Glutamatergic neuron (in vitro differentiated cells): Measurements from ENCODE around the gene RRAD. TPM values are rescaled to one million over a fixed set of nuclear protein-coding genes. Genes with fewer than 3 reads are reported as not detected.

Experiments used
- DNase-seq: peaks from one replicate; pipeline ENCODE4 v3.0.0; 2022
- H3K27ac Mint-ChIP-seq: one replicate; pipeline ENCODE4 v1.8.0; 2020; ENCODE audit warnings: mild to moderate bottlenecking, mixed read lengths, inconsistent platforms; ENCODE audit not compliant: unreplicated experiment
- H3K27me3 Mint-ChIP-seq: one replicate; pipeline ENCODE4 v1.8.0; 2020; ENCODE audit warnings: mild to moderate bottlenecking, moderate library complexity, mixed read lengths, inconsistent platforms; ENCODE audit not compliant: unreplicated experiment
- H3K36me3 Mint-ChIP-seq: one replicate; pipeline ENCODE4 v1.8.0; 2020; ENCODE audit warnings: mild to moderate bottlenecking, mixed read lengths, inconsistent platforms; ENCODE audit not compliant: unreplicated experiment
- H3K4me1 Mint-ChIP-seq: one replicate; pipeline ENCODE4 v1.8.0; 2020; ENCODE audit warnings: mild to moderate bottlenecking, low read depth, mixed read lengths, inconsistent platforms; ENCODE audit not compliant: unreplicated experiment
- H3K4me3 Mint-ChIP-seq: one replicate; pipeline ENCODE4 v1.8.0; 2020; ENCODE audit warnings: mild to moderate bottlenecking, mixed read lengths, inconsistent platforms; ENCODE audit not compliant: unreplicated experiment
- H3K9me3 Mint-ChIP-seq: one replicate; pipeline ENCODE4 v1.8.0; 2020; ENCODE audit warnings: mild to moderate bottlenecking, moderate library complexity, mixed read lengths, inconsistent platforms; ENCODE audit not compliant: unreplicated experiment
- total RNA-seq: library from RNA; stranded (reverse); fragmentation: NEBNext Ultra II Directional; extraction: Animal tissue kit (Norgen Biotek cat#: 25700); gene quantifications from one replicate; pipeline ENCODE4 v1.2.1, GENCODE V29; 2021; ENCODE audit not compliant: unreplicated experiment
- TF ChIP-seq, protein P1 (sequence below): fragments of 200-600 bp; sonication (generic); IDR thresholded peaks from one replicate; pipeline ENCODE4 v1.5.0; 2021; ENCODE audit not compliant: partially characterized antibody, unreplicated experiment

The RRAD gene
- total RNA-seq, 1 donor from 2014 or later = 1.1 TPM

DNA sequence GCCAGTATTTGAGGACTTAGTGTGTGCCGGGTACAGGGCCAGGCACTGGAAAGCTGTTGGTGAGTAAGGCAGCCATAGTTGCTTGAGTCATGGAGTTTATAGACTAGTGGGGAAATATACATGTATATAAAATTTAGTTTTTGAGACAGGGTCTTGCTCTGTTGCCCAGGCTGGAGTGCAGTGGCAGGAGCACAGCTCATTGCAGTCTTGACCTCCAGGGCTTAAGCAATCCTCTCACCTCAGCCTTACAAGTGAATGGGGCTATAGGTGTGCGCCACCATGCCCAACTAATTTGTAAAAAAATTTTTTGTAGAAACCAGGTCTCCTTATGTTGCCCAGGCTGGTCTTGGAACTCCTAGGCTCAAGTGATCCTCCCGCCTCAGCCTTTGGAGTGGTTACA is 42.6 kb downstream of the RRAD start:
- peaks cover 7% of the 10 kb centered on the region for H3K27me3 Mint-ChIP-seq
- H3K9me3 Mint-ChIP-seq = peaks cover 3% of the 10 kb centered on the region
- DNase-seq = no peak
- peaks cover 6% of the 10 kb centered on the region for H3K4me1 Mint-ChIP-seq
- TF ChIP-seq, protein P1, sequence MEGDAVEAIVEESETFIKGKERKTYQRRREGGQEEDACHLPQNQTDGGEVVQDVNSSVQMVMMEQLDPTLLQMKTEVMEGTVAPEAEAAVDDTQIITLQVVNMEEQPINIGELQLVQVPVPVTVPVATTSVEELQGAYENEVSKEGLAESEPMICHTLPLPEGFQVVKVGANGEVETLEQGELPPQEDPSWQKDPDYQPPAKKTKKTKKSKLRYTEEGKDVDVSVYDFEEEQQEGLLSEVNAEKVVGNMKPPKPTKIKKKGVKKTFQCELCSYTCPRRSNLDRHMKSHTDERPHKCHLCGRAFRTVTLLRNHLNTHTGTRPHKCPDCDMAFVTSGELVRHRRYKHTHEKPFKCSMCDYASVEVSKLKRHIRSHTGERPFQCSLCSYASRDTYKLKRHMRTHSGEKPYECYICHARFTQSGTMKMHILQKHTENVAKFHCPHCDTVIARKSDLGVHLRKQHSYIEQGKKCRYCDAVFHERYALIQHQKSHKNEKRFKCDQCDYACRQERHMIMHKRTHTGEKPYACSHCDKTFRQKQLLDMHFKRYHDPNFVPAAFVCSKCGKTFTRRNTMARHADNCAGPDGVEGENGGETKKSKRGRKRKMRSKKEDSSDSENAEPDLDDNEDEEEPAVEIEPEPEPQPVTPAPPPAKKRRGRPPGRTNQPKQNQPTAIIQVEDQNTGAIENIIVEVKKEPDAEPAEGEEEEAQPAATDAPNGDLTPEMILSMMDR = no peak
- no peak overlapping the region for H3K4me3 Mint-ChIP-seq
- no peak overlapping the region for H3K27ac Mint-ChIP-seq
- H3K36me3 Mint-ChIP-seq = no peaks in the 10 kb centered on the region

DNA sequence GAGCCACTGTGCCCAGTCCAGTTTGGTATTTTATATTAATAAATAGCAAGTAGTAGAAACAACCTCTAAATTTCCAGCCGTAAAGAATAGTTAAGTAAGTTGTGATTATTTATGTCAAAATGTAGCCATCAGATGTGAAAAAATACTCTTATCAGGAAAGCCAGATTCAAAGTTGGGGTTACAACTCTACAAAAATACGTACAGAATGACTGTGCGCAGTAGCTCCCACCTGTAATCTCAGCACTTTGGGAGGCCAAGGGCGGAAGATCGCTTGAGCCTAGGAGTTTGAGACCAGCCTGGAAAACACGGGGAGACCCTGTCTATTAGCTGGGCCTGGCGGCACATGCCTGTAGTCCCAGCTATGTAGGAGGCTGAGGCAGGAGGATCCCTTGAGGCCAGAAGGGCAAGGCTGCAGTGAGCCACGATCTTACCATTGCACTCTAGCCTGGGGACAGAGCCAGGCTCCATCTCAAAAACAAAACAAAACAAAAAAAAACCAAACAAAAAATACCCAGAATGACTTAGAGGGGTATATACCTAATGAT is 43.3 kb downstream of the RRAD start:
- no peak for DNase-seq
- H3K9me3 Mint-ChIP-seq = peaks cover 3% of the 10 kb centered on the region
- TF ChIP-seq, protein P1 = no peak
- peaks cover 6% of the 10 kb centered on the region for H3K4me1 Mint-ChIP-seq
- no peak overlapping the region for H3K4me3 Mint-ChIP-seq
- H3K27me3 Mint-ChIP-seq = peaks cover 7% of the 10 kb centered on the region
- no peak overlapping the region for H3K27ac Mint-ChIP-seq
- H3K36me3 Mint-ChIP-seq = no peaks in the 10 kb centered on the region

DNA sequence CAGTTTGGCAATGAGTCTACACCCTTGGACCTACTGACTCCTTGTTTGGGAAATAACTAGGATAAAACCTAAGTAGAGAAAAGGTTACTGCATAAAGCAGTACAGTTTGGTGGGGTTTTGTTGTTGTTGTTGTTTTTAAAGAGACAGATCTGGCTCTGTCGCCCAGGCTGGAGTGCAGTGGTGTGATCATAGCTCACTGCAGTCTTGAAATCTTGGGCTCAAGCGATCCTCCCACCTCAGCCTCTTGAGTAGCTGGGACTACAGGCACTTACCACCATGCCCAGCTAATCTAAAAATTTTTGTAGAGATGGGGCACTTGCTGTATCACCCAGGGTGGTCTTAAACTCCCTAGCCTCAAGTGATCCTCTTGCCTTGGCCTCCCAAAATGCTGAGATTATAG is 43.8 kb downstream of the RRAD start:
- peaks cover 7% of the 10 kb centered on the region for H3K27me3 Mint-ChIP-seq
- H3K36me3 Mint-ChIP-seq = no peaks in the 10 kb centered on the region
- H3K27ac Mint-ChIP-seq = no peak overlapping the region
- no peak overlapping the region for H3K4me3 Mint-ChIP-seq
- peaks cover 6% of the 10 kb centered on the region for H3K4me1 Mint-ChIP-seq
- TF ChIP-seq, protein P1 = no peak
- H3K9me3 Mint-ChIP-seq = peaks cover 3% of the 10 kb centered on the region
- no peak for DNase-seq

DNA sequence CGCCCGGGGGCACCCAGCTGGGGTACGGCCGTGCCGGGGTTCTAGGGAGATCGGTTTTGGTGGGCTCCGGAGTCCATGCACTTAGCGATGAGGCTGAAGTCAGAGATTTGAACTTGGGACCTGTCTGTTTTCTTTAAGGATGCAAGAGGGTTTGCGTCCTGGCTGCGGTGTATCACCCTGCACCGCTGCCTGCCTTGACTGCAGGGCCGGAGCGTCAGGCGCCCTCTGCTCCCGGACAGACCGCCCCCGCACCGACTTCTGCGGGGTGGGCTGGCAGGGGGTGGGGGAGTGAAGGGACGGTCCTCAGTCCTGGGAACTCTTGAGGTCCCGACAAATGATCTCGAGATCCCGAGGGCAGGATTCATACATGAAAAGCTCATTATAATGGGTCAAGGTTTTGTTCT is 44.3 kb downstream of the RRAD start:
- Mint-ChIP-seq H3K4me3 (peak overlapping the region; percentile 63), H3K27ac (no peak overlapping the region), H3K9me3 (peaks cover 6% of the 10 kb centered on the region), H3K36me3 (no peaks in the 10 kb centered on the region), H3K4me1 (peaks cover 8% of the 10 kb centered on the region), H3K27me3 (peaks cover 7% of the 10 kb centered on the region)
- TF ChIP-seq, protein P1 = no peak
- DNase-seq = no peak

DNA sequence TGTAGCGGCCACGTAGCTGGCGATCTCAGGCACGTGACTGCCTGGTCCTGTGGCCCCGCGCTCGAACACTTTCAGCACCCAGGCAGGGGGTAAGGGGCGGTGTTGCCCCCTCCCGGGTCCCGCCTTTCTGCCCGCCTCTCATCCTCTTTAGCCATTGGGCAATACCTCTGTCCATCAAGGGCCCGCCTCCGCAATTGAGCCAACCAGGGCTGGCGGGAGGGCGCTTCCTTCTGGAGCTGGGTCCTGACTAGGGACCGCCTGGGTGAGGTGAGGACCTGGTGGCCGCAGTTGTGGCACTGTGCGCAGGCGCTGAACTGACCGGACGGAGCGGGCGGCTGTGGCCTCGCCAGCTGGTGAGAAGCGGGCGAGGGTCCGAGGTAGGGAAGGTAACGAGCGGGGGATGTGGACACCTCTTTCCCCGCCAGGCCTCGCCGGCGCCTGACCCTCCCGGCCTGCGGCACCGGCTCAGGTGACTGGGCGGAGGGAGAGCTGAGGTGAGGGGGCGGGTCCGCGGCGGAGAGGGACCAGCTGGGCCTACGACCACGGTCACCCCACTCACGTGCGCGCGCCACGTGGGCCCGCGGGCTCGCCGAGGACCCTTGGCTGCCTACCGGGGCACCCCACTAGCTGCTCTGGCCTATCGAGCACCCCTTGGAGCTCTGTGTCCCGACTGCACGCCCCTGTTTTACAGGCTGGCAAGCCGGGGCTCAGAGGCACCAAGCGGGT is 44.9 kb downstream of the RRAD start, which contains the start of gene PDP2:
Gene PDP2, plus strand, starts transcription at position 228 of the 726 bp plus-strand sequence. CDS start 3,770 bp downstream, outside the sequence.
- TF ChIP-seq, protein P1 = no peak
- Mint-ChIP-seq H3K27ac (peak within 1 kb of the TSS; percentile 85), H3K27me3 (peaks cover 7% of the 10 kb centered on the region), H3K4me3 (peak within 1 kb of the TSS; percentile 98), H3K9me3 (peaks cover 6% of the 10 kb centered on the region), H3K36me3 (no peaks in the 10 kb centered on the region), H3K4me1 (peaks cover 9% of the 10 kb centered on the region)
- DNase-seq = peak; percentile 96
